Kidney epithelial cell (primary cell): ENCODE results near the gene IL21. TPM values are rescaled to one million over a fixed set of nuclear protein-coding genes. Genes with fewer than 3 reads are reported as not detected.

Experiments used
- DNase-seq: peaks from one replicate; pipeline ENCODE4 v3.0.0-alpha.2; 2010; ENCODE audit warnings: low read depth
- H3K27me3 ChIP-seq: 2 replicates; pipeline ENCODE4 v1.6.0; 2011; ENCODE audit warnings: low read length; ENCODE audit not compliant: control insufficient read depth, insufficient read depth
- H3K36me3 ChIP-seq: 2 replicates; pipeline ENCODE4 v1.5.1; 2011; ENCODE audit warnings: low read length; ENCODE audit not compliant: control insufficient read depth, insufficient read depth
- H3K4me3 ChIP-seq: 2 replicates; pipeline ENCODE4 v1.5.1; 2011; ENCODE audit warnings: low read depth, mild to moderate bottlenecking, control low read depth, low read length
- total RNA-seq: library from RNA; depleted of rRNA; stranded (reverse); fragments of >200 nt; gene quantifications from 2 replicates; pipeline ENCODE4 v1.2.3, GENCODE V29; 2015
- TF ChIP-seq, protein P1 (sequence below): IDR thresholded peaks from 2 replicates; pipeline ENCODE4 v1.5.1; 2011; ENCODE audit warnings: mild to moderate bottlenecking, moderate library complexity, low read length, control low read depth, inconsistent platforms; ENCODE audit not compliant: insufficient read depth, poor library complexity, severe bottlenecking

IL21 gene
- total RNA-seq, 1 donor from 2014 or later = not detected

DNA sequence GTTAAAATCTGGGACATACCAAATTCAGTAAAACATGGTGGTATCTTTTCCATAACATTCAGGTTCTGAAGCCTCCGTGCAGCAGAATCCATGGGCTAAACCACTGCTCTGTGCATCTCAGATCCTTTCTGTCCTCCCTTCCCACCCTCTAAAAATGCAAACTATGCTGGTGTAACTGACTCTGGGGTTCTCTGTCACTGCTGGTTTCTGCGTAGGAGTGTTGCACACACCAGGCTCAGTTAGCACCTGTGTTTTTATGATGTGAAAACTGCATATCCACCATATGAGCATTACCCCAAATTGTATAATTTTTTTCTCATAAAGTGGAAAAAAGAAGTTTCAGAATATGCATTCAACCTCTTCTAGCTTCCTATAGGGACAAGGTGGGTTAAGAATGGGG is 22.4 kb upstream of the IL21 start:
- no peak overlapping the region for H3K4me3 ChIP-seq
- no peak for DNase-seq
- TF ChIP-seq, protein P1, sequence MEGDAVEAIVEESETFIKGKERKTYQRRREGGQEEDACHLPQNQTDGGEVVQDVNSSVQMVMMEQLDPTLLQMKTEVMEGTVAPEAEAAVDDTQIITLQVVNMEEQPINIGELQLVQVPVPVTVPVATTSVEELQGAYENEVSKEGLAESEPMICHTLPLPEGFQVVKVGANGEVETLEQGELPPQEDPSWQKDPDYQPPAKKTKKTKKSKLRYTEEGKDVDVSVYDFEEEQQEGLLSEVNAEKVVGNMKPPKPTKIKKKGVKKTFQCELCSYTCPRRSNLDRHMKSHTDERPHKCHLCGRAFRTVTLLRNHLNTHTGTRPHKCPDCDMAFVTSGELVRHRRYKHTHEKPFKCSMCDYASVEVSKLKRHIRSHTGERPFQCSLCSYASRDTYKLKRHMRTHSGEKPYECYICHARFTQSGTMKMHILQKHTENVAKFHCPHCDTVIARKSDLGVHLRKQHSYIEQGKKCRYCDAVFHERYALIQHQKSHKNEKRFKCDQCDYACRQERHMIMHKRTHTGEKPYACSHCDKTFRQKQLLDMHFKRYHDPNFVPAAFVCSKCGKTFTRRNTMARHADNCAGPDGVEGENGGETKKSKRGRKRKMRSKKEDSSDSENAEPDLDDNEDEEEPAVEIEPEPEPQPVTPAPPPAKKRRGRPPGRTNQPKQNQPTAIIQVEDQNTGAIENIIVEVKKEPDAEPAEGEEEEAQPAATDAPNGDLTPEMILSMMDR = no peak
- H3K27me3 ChIP-seq = no peaks in the 10 kb centered on the region
- H3K36me3 ChIP-seq = no peaks in the 10 kb centered on the region

DNA sequence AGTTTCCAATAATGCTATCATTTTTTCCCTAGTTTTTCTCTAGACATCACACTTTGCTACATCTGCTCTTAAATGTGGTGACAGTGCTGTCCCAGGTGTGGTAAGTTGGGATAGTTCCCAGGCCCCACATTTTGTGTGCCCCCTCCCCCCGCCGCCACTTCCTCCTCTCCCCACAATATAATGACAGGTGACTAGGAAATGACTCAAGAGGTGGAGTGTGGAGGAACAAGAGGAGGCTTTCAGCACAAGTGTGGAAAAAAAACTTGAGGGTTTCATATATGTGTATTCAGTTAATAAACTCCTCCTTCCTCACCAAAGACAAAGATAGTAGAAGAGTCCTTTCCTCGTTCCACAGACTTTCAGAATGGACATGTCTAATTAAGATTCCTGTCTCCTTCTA is 18.3 kb upstream of the IL21 start:
- TF ChIP-seq, protein P1 = no peak
- no peak overlapping the region for H3K4me3 ChIP-seq
- no peaks in the 10 kb centered on the region for H3K36me3 ChIP-seq
- no peaks in the 10 kb centered on the region for H3K27me3 ChIP-seq
- no peak for DNase-seq

DNA sequence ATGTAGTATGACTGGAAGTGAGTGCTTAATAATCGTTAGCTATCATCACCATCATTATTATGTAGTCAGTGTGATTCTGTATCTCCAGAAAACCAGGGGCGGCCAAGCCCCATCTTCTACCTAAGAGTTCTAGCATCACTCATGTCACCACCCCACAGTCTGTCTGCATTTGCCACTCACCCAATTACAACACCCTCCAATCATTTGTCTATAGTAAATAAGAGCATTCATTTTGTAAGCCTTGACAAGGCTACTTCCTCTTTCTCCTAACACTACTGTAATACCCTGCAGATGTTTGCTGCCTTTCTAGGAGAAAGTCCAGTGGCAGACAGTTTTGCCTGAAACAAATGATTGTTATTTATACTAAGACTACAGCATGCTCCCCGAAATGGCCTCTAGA is 15.8 kb upstream of the IL21 start:
- no peak overlapping the region for H3K4me3 ChIP-seq
- no peaks in the 10 kb centered on the region for H3K36me3 ChIP-seq
- no peaks in the 10 kb centered on the region for H3K27me3 ChIP-seq
- no peak for DNase-seq
- TF ChIP-seq, protein P1 = no peak

DNA sequence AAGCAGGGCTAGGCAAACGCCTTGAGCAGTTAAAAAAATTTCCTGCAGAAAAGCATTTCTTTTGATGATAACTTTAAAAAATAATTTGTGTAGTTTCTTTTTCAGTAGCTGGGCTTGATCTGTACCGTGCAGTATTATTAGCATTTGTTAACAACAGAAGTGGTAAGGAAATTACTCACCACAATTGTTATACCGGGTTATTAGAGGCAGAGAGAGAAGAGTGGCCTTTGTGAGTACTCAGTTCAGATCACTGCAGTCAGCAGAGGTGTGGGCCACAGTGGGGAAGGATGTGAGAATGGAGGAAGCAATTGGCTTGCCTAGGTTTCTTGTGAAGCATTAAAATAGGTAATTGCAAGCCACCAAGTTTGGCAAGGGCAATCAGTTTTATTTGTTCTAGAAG is 14.3 kb upstream of the IL21 start:
- TF ChIP-seq, protein P1 = no peak
- no peaks in the 10 kb centered on the region for H3K36me3 ChIP-seq
- H3K4me3 ChIP-seq = no peak overlapping the region
- no peaks in the 10 kb centered on the region for H3K27me3 ChIP-seq
- no peak for DNase-seq

DNA sequence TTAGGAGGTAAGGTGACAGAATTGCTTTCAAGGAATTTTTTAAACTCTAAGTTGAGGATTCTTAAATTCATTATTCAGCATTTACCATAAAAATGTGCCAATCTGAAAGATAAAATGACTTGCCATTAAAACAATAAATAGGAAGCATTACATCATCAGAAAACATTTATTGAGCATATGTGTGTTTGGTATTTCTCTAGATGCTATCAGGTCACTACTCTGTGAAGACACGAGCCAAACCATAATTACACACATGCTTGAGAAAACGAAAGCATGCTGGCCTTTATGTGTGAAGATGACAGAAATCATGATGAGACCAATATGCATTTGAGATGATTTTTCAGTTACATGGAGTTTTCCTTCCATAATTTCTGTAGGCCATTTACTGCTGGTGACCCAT is 12.3 kb upstream of the IL21 start:
- no peak for DNase-seq
- H3K27me3 ChIP-seq = no peaks in the 10 kb centered on the region
- H3K36me3 ChIP-seq = no peaks in the 10 kb centered on the region
- no peak overlapping the region for H3K4me3 ChIP-seq
- TF ChIP-seq, protein P1 = no peak

DNA sequence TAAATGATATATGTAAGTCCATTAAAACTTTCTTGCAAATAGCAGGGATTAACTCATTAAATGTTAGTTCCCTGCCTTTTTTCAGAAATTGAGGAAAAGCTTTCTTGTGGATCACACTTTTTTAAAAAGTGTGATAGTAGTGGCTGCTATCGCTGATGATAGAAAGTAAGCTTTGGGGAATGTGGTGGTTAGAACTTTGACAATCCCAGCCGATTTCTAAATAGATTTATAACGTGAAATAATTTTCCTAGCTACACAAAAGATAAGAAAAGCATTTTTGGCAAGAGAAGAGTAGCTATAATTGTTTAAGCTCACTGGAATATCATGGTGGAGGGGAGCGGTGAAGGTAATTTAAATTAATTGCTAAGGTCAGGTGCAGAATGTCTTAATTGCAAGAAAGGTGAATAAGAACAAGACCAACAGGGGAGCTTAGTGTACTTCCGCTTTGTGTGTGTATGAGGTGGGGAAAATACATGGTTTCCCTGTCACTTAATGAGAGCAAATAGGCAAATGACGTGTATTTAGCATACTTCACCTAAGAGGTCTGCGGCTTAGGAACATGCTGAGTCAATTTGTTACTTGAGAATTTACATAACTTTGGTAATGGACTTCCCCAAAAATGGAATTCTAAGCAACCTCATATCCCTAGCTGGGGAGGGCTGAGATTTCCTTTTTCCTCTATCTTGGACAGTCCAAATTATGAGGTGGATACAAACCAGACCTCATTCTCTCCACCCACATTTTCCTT is 11.7 kb upstream of the IL21 start:
- no peak for DNase-seq
- no peak overlapping the region for H3K4me3 ChIP-seq
- TF ChIP-seq, protein P1 = no peak
- no peaks in the 10 kb centered on the region for H3K36me3 ChIP-seq
- H3K27me3 ChIP-seq = no peaks in the 10 kb centered on the region
